K562 (cell line): Measurements from ENCODE around the gene IPP. TPM values are rescaled to one million over a fixed set of nuclear protein-coding genes. Genes with fewer than 3 reads are reported as not detected.

ENCODE experiments used
- ATAC-seq: fragments of 200-7000 bp; cut with Tn5 transposase; 3 replicates; pipeline ENCODE4 v1.9.1; 2020; ENCODE audit warnings: moderate library complexity
- BruUV-seq: library from RNA; stranded (reverse); fragments of 400-500 nt; replicated peaks from 2 replicates; lab custom pipeline; 2021; lab: Mats Ljungman, UMichigan
- CTCF ChIA-PET: fragments of 300-600 bp; formaldehyde crosslinking; extraction: SDS; loops from one replicate; lab custom pipeline; 2021; ENCODE audit warnings: low intra/inter-chr PET ratio; lab: Yijun Ruan, JAX
- POLR2A ChIA-PET: fragments of 300-600, 350-650 bp; sonication (Branson Sonifier 250); formaldehyde crosslinking; extraction: SDS; loops from one replicate; lab custom pipeline; 2021; ENCODE audit warnings: antibody characterized with exemption, inconsistent platforms; lab: Yijun Ruan, JAX
- DNase-seq, 4 experiments: peaks; one replicate each; pipeline versions ENCODE4 v3.0.0 to v3.0.0-alpha.2; 2011 to 2018; ENCODE audit warnings: low spot score in 3 of 4, mixed read lengths in 3 of 4; ENCODE audit errors: extremely low read depth in 1 of 4
- FAIRE-seq: peaks from 2 replicates; lab custom pipeline; 2011; peaks lifted over from hg19 to GRCh38; lab: Jason Lieb, UNC
- H2AFZ ChIP-seq: 2 replicates; pipeline ENCODE4 v1.6.0; 2011; ENCODE audit warnings: low read depth, low read length, control low read depth, inconsistent platforms
- H3K27ac ChIP-seq: fragments of 200-600 bp; 3 replicates; pipeline ENCODE4 v1.8.0; 2011; ENCODE audit warnings: low read depth, mild to moderate bottlenecking, control low read depth, inconsistent platforms, low read length, moderate library complexity, mixed read lengths; ENCODE audit errors: extremely low read depth
- H3K27me3 ChIP-seq, 2 experiments: fragments of 300-600 bp in 1 of 2; 2 replicates in 1 of 2; 3 replicates in 1 of 2; pipeline versions ENCODE4 v1.6.0 to v1.8.0; 2011; ENCODE audit warnings: inconsistent platforms in 2 of 2, low read length in 2 of 2, mild to moderate bottlenecking in 1 of 2, mixed read lengths in 1 of 2, moderate library complexity in 1 of 2; ENCODE audit not compliant: control insufficient read depth in 2 of 2, insufficient read depth in 2 of 2
- H3K36me3 ChIP-seq: fragments of 300-600 bp; 3 replicates; pipeline ENCODE4 v1.8.0; 2011; ENCODE audit warnings: mild to moderate bottlenecking, low read length, inconsistent platforms; ENCODE audit not compliant: control insufficient read depth, insufficient read depth
- H3K4me1 ChIP-seq, 2 experiments: fragments of 200-600 bp in 1 of 2; replicated peaks in 1 of 2; 2 replicates in 1 of 2; 3 replicates in 1 of 2; pipeline versions ENCODE4 v1.5.1 to v1.8.0; 2011; ENCODE audit warnings: inconsistent platforms in 2 of 2, low read length in 2 of 2, mild to moderate bottlenecking in 1 of 2, mixed read lengths in 1 of 2, moderate library complexity in 1 of 2; ENCODE audit not compliant: control insufficient read depth in 2 of 2, insufficient read depth in 2 of 2
- H3K4me2 ChIP-seq: 2 replicates; pipeline ENCODE4 v1.6.1; 2011; ENCODE audit warnings: low read length, control low read depth, inconsistent platforms, mixed read lengths; ENCODE audit not compliant: insufficient read depth
- H3K4me3 ChIP-seq: fragments of 200-600 bp; sonication (generic), shearing (Covaris generic); 2 replicates; pipeline ENCODE4 v1.5.1; 2016; ENCODE audit warnings: control low read depth, inconsistent platforms
- H3K79me2 ChIP-seq: fragments of 200-600 bp; 3 replicates; pipeline ENCODE4 v1.8.0; 2011; ENCODE audit warnings: low read length, inconsistent platforms; ENCODE audit not compliant: control insufficient read depth, insufficient read depth
- H3K9ac ChIP-seq, 2 experiments: 2 replicates each; pipeline versions ENCODE4 v1.6.0 to v1.6.1; 2011; ENCODE audit warnings: low read depth in 2 of 2, low read length in 2 of 2, control low read depth in 1 of 2, inconsistent platforms in 1 of 2, mild to moderate bottlenecking in 1 of 2, mixed read lengths in 1 of 2; ENCODE audit not compliant: insufficient read depth in 1 of 2
- H3K9me1 ChIP-seq: one replicate; pipeline ENCODE4 v1.6.0; 2011; ENCODE audit warnings: inconsistent platforms, mild to moderate bottlenecking, low read length, moderate library complexity; ENCODE audit not compliant: control insufficient read depth, insufficient read depth
- H3K9me3 ChIP-seq: replicated peaks from 2 replicates; pipeline ENCODE4 v1.5.1; 2011; ENCODE audit warnings: low read depth, low read length, inconsistent platforms; ENCODE audit not compliant: control insufficient read depth, insufficient read depth
- H4K20me1 ChIP-seq: replicated peaks from 2 replicates; pipeline ENCODE4 v1.6.1; 2011; ENCODE audit warnings: low read length, inconsistent platforms, mixed read lengths; ENCODE audit not compliant: control insufficient read depth, insufficient read depth
- BRCA1 ChIP-seq, 2 experiments: fragments of 450-650 bp in 1 of 2; sonication (generic) in 1 of 2; formaldehyde crosslinking in 1 of 2; IDR thresholded peaks; 2 replicates each; pipeline versions ENCODE4 v1.5.0 to v1.6.1; 2017 to 2020; ENCODE audit warnings: mild to moderate bottlenecking in 1 of 2, missing genetic modification reagents in 1 of 2
- DPF2 ChIP-seq: fragments of 450-650 bp; IDR thresholded peaks from 2 replicates; pipeline ENCODE4 v1.6.1; 2016
- HMG20A ChIP-seq: fragments of 450-650 bp; formaldehyde crosslinking; conservative IDR thresholded peaks from 2 replicates; pipeline ENCODE4 v1.4.0; 2020; ENCODE audit warnings: mild to moderate bottlenecking, mixed read lengths
- SREBF2 ChIP-seq: sonication (generic); formaldehyde crosslinking; IDR thresholded peaks from 2 replicates; pipeline ENCODE4 v1.4.0; 2020; ENCODE audit warnings: mild to moderate bottlenecking, missing genetic modification reagents
- U2AF2 ChIP-seq: fragments of 200-400 bp; formaldehyde crosslinking; optimal IDR thresholded peaks from 2 replicates; pipeline ENCODE3; 2017; ENCODE audit warnings: low read depth, mild to moderate bottlenecking, low read length
- ZC3H11A ChIP-seq: IDR thresholded peaks from 2 replicates; pipeline ENCODE4 v1.6.1; 2012; ENCODE audit warnings: low read depth, low read length, improper control_type of control experiment
- ZFP30 ChIP-seq: fragments of 250-450 bp; sonication (Bioruptor Pico); IDR thresholded peaks from 2 replicates; pipeline ENCODE4 v1.8.0; 2022; ENCODE audit warnings: moderate library complexity, mild to moderate bottlenecking, inconsistent platforms, borderline replicate concordance
- ZNF121 ChIP-seq: sonication (generic); formaldehyde crosslinking; conservative IDR thresholded peaks from 2 replicates; pipeline ENCODE4 v1.8.0; 2022; ENCODE audit warnings: missing genetic modification reagents
- WGBS: fragments of 100-300 bp; shearing (Covaris generic); methylation state at CpG from one replicate; pipeline ENCODE4 v1.1.6; 2016; ENCODE audit warnings: low coverage, mixed read lengths; ENCODE audit not compliant: insufficient coverage; ENCODE audit errors: missing lambda C conversion rate; 5-methylcytosine and 5-hydroxymethylcytosine counted together
- in situ Hi-C: fragments of 300-500 bp; cut with MboI; formaldehyde crosslinking; loops from 4 replicates; pipeline ENCODE4 v1.15.0; 2018; ENCODE audit warnings: inconsistent platforms, mixed read lengths
- intact Hi-C: fragments of 100-400 bp; cut with micrococcal nuclease; formaldehyde crosslinking; loops from 2 replicates; pipeline ENCODE4 v1.14.2; 2022
- polyA plus RNA-seq, 8 experiments: library from polyadenylated mRNA; depleted of rRNA in 4 of 8; stranded (reverse) in 5 of 8; unstranded in 3 of 8; fragments of >200 nt; fragmentation: Nextera tagmentation in 2 of 8; fragmentation: Illumina TruSeq in 1 of 8; extraction: Ambion mirVana in 2 of 8; extraction: Trizol in 1 of 8; gene quantifications; 2 replicates each; pipeline versions ENCODE4 v1.2.1 to v1.2.3, GENCODE V29; 2011 to 2014; ENCODE audit warnings: inconsistent platforms in 1 of 8, missing spikeins in 1 of 8
- total RNA-seq, 7 experiments: library from RNA; depleted of rRNA in 6 of 7; stranded (reverse); fragments of >200 nt in 6 of 7; fragmentation: Illumina TruSeq in 2 of 7; extraction: Trizol in 2 of 7; gene quantifications; 2 replicates each; pipeline versions ENCODE4 v1.2.1 to v1.2.3, GENCODE V29; 2011 to 2021; ENCODE audit warnings: low replicate concordance in 1 of 7
- TF ChIP-seq, protein P1 (sequence below), 2 experiments: IDR thresholded peaks; 2 replicates each; pipeline ENCODE4 v1.6.1; 2012; ENCODE audit warnings: improper control_type of control experiment in 2 of 2, low read depth in 2 of 2, low read length in 2 of 2, borderline replicate concordance in 1 of 2
- TF ChIP-seq, protein P2 (sequence below): fragments of 450-650 bp; IDR thresholded peaks from 2 replicates; pipeline ENCODE4 v1.6.1; 2017; ENCODE audit warnings: mild to moderate bottlenecking, moderate library complexity
- TF ChIP-seq, protein P3 (sequence below): IDR thresholded peaks from 3 replicates; pipeline ENCODE4 v1.6.1; 2011; ENCODE audit warnings: borderline replicate concordance, mild to moderate bottlenecking; ENCODE audit not compliant: insufficient read length, insufficient read depth

Gene IPP
- total and polyA plus RNA-seq, 9 of the 15 experiments (the other 6 are each of a cell fraction or from before 2014, with no cell fraction given), result 6.9 to 15.1 (median 9.7) TPM

DNA sequence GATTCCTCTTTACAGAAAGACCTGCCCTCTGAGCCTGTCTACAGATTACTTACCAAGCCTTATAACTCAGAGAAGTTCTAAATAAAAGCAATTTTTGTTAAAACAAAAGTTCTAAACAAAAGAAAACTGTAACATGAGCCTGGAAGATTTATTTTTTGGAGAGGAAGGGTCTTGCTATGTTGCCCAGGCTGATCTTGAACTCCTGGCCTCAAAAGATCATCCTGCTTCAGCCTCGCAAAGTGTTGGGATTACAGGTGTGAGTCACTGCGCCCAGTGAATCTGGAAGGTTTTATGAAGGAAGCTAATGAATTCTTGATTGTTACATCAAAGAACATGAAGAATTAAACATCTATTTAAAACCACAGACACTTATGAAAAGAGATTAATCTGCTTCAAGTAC, 91.2 kb downstream of the IPP start:
- Histone ChIP-seq H3K9ac (no peak overlapping the region), H3K9me1 (no peaks in the 10 kb centered on the region), H3K79me2 (peaks cover 45% of the 10 kb centered on the region), H3K4me3 (no peak overlapping the region), H4K20me1 (0 out of 2 replicates have a peak, but pooled peaks cover 5% of the 10 kb centered on the region), H3K4me1 (0 out of 5 replicates have a peak, but pooled peaks cover 0 to 2% of the 10 kb centered on the region in 2 experiments), H3K4me2 (no peak overlapping the region), H3K27me3 (no peaks in the 10 kb centered on the region), H3K27ac (no peak overlapping the region), H3K9me3 (no peaks in the 10 kb centered on the region), H2AFZ (no peak overlapping the region), H3K36me3 (peaks cover 83% of the 10 kb centered on the region)
- FAIRE-seq (no peak), DNase-seq (no peak), ATAC-seq (no peak)
- POLR2A ChIA-PET, result interaction anchor here (0.6 to 5.2 kb wide), 6 partner anchors 8 to 223 kb away, joined by 3 to 35 read pairs (median 6); partner anchors contain the start of gene GPBP1L1
- no TSS peak for BruUV-seq
- CTCF ChIA-PET, result no interaction called here
- TF ChIP-seq BRCA1 (IDR thresholded peaks at IDR 0.05) (no peak), BRCA1 (CRISPR knock-in tag; IDR thresholded peaks at IDR 0.05) (no peak), HMG20A (CRISPR knock-in tag) (no peak), ZNF121 (CRISPR knock-in tag) (0 out of 2 replicates have a peak, but pooled peaks have one; percentile 26), ZC3H11A (no peak)
- 95% methylated on average over 2 of the region's 2 CpGs for WGBS
- intact Hi-C loops, result no loop called here
- in situ Hi-C loops, result no loop called here

DNA sequence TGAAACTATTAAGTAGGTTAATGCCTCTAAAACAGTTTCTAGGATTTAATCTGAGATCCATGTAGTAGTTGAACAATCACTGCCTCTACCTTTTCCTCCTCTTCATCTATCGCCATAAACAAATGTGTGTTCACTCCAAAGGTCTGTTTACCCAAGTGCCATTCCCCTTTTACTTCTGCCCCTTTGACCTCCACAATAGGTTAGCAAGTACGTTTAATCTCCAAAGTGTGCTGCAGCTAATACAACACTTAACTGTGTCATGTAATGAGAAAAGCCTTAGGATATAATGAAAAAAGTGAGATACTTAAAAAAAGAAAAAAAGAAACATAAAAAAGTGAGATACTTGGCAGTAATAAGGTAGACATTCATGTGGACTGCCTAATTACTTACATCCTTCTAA, 92.3 kb downstream of the IPP start:
- DNase-seq (no peak), FAIRE-seq (no peak), ATAC-seq (no peak)
- Histone ChIP-seq H3K27me3 (no peaks in the 10 kb centered on the region), H3K27ac (no peak overlapping the region), H3K36me3 (peaks cover 91% of the 10 kb centered on the region), H4K20me1 (0 out of 2 replicates have a peak, but pooled peaks cover 5% of the 10 kb centered on the region), H3K9ac (no peak overlapping the region), H3K4me1 (no peaks in the 10 kb centered on the region), H3K9me1 (no peaks in the 10 kb centered on the region), H2AFZ (no peak overlapping the region), H3K79me2 (peaks cover 34% of the 10 kb centered on the region), H3K4me3 (no peak overlapping the region), H3K4me2 (no peak overlapping the region), H3K9me3 (no peaks in the 10 kb centered on the region)
- in situ Hi-C loops (no loop called here), intact Hi-C loops (no loop called here)
- ChIA-PET POLR2A (interaction anchor here (1.0 to 5.2 kb wide), 3 partner anchors 9 to 28 kb away, joined by 3 to 35 read pairs (median 5); partner anchors contain the start of gene GPBP1L1), CTCF (no interaction called here)
- 90% methylated on average over 2 of the region's 2 CpGs for WGBS
- no TSS peak for BruUV-seq
- no peak for TF ChIP-seq ZFP30 (CRISPR knock-in tag)
- TF ChIP-seq SREBF2 (CRISPR knock-in tag), result no peak
- TF ChIP-seq, protein P1, sequence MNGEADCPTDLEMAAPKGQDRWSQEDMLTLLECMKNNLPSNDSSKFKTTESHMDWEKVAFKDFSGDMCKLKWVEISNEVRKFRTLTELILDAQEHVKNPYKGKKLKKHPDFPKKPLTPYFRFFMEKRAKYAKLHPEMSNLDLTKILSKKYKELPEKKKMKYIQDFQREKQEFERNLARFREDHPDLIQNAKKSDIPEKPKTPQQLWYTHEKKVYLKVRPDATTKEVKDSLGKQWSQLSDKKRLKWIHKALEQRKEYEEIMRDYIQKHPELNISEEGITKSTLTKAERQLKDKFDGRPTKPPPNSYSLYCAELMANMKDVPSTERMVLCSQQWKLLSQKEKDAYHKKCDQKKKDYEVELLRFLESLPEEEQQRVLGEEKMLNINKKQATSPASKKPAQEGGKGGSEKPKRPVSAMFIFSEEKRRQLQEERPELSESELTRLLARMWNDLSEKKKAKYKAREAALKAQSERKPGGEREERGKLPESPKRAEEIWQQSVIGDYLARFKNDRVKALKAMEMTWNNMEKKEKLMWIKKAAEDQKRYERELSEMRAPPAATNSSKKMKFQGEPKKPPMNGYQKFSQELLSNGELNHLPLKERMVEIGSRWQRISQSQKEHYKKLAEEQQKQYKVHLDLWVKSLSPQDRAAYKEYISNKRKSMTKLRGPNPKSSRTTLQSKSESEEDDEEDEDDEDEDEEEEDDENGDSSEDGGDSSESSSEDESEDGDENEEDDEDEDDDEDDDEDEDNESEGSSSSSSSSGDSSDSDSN (IDR thresholded peaks at IDR 0.05; ENCODE audit: borderline replicate concordance in 1 of 2, low read depth in 2 of 2, low read length in 2 of 2), result no peak
- no peak for TF ChIP-seq DPF2
- TF ChIP-seq U2AF2, result no peak
- TF ChIP-seq, protein P2, sequence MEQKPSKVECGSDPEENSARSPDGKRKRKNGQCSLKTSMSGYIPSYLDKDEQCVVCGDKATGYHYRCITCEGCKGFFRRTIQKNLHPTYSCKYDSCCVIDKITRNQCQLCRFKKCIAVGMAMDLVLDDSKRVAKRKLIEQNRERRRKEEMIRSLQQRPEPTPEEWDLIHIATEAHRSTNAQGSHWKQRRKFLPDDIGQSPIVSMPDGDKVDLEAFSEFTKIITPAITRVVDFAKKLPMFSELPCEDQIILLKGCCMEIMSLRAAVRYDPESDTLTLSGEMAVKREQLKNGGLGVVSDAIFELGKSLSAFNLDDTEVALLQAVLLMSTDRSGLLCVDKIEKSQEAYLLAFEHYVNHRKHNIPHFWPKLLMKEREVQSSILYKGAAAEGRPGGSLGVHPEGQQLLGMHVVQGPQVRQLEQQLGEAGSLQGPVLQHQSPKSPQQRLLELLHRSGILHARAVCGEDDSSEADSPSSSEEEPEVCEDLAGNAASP, result no peak
- TF ChIP-seq, protein P3, sequence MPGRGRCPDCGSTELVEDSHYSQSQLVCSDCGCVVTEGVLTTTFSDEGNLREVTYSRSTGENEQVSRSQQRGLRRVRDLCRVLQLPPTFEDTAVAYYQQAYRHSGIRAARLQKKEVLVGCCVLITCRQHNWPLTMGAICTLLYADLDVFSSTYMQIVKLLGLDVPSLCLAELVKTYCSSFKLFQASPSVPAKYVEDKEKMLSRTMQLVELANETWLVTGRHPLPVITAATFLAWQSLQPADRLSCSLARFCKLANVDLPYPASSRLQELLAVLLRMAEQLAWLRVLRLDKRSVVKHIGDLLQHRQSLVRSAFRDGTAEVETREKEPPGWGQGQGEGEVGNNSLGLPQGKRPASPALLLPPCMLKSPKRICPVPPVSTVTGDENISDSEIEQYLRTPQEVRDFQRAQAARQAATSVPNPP, result no peak
